Keratinocyte (primary cell): ENCODE data around the gene TOLLIP. TPM values are rescaled to one million over a fixed set of nuclear protein-coding genes. Genes with fewer than 3 reads are reported as not detected.

Source experiments
- DNase-seq: peaks from one replicate; pipeline ENCODE4 v3.0.0-alpha.2; 2011; ENCODE audit warnings: low read depth, missing footprints, low spot score
- FAIRE-seq: peaks from 2 replicates; lab custom pipeline; 2011; peaks lifted over from hg19 to GRCh38; lab: Jason Lieb, UNC
- H2AFZ ChIP-seq: 2 replicates; pipeline ENCODE4 v1.6.0; 2012; ENCODE audit warnings: low read length, control low read depth, inconsistent platforms; ENCODE audit not compliant: control insufficient read depth
- H3K27ac ChIP-seq: 2 replicates; pipeline ENCODE4 v1.5.1; 2011; ENCODE audit warnings: low read length; ENCODE audit not compliant: control insufficient read depth, insufficient read depth
- H3K27me3 ChIP-seq: 3 replicates; pipeline ENCODE4 v1.6.0; 2011; ENCODE audit warnings: low read length; ENCODE audit not compliant: control insufficient read depth, insufficient read depth; ENCODE audit errors: extremely low read depth
- H3K36me3 ChIP-seq, 2 experiments: 2 replicates in 1 of 2; 3 replicates in 1 of 2; pipeline ENCODE4 v1.5.1; 2011; ENCODE audit warnings: low read length in 2 of 2, mild to moderate bottlenecking in 1 of 2; ENCODE audit not compliant: control insufficient read depth in 2 of 2, insufficient read depth in 2 of 2; ENCODE audit errors: extremely low read depth in 1 of 2
- H3K4me1 ChIP-seq: 3 replicates; pipeline ENCODE4 v1.5.1; 2011; ENCODE audit warnings: low read length; ENCODE audit not compliant: control insufficient read depth, insufficient read depth; ENCODE audit errors: extremely low read depth
- H3K4me2 ChIP-seq: 3 replicates; pipeline ENCODE4 v1.6.0; 2011; ENCODE audit warnings: low read depth, low read length; ENCODE audit not compliant: control insufficient read depth, insufficient read depth; ENCODE audit errors: extremely low read depth
- H3K4me3 ChIP-seq, 3 experiments: fragments of 200-600 bp in 1 of 3; sonication (generic) in 1 of 3; 2 replicates in 2 of 3; 3 replicates in 1 of 3; pipeline ENCODE4 v1.5.1; 2011 to 2016; ENCODE audit warnings: low read length in 3 of 3, mild to moderate bottlenecking in 3 of 3, control low read depth in 2 of 3, inconsistent platforms in 1 of 3, low read depth in 1 of 3, mixed read lengths in 1 of 3, mixed run types in 1 of 3, moderate library complexity in 1 of 3; ENCODE audit not compliant: control insufficient read depth in 2 of 3, insufficient read depth in 2 of 3; ENCODE audit errors: extremely low read depth in 1 of 3
- H3K79me2 ChIP-seq: 2 replicates; pipeline ENCODE4 v1.6.0; 2012; ENCODE audit warnings: low read length; ENCODE audit not compliant: control insufficient read depth, insufficient read depth
- H3K9ac ChIP-seq: 3 replicates; pipeline ENCODE4 v1.6.0; 2011; ENCODE audit warnings: low read length; ENCODE audit not compliant: control insufficient read depth, insufficient read depth; ENCODE audit errors: extremely low read depth
- H3K9me1 ChIP-seq: 3 replicates; pipeline ENCODE4 v1.6.0; 2011; ENCODE audit warnings: low read length; ENCODE audit not compliant: control insufficient read depth, insufficient read depth; ENCODE audit errors: extremely low read depth
- H3K9me3 ChIP-seq: 2 replicates; pipeline ENCODE4 v1.5.1; 2012; ENCODE audit warnings: low read depth, low read length; ENCODE audit not compliant: control insufficient read depth
- H4K20me1 ChIP-seq: 3 replicates; pipeline ENCODE4 v1.6.0; 2011; ENCODE audit warnings: low read length; ENCODE audit not compliant: control insufficient read depth, insufficient read depth; ENCODE audit errors: extremely low read depth
- CTCF ChIP-seq, 3 experiments: IDR thresholded peaks in 1 of 3; conservative IDR thresholded peaks in 1 of 3; optimal IDR thresholded peaks in 1 of 3; 2 replicates in 2 of 3; 3 replicates in 1 of 3; pipeline versions ENCODE3 to v1.5.1; 2011; ENCODE audit warnings: low read length in 3 of 3, mild to moderate bottlenecking in 3 of 3, moderate library complexity in 2 of 3, control low read depth in 1 of 3, inconsistent platforms in 1 of 3; ENCODE audit not compliant: insufficient read depth in 2 of 3; ENCODE audit errors: extremely low read depth in 1 of 3
- EZH2 ChIP-seq: IDR thresholded peaks from one replicate; pipeline ENCODE4 v1.6.1; 2012; ENCODE audit warnings: inconsistent platforms, mild to moderate bottlenecking, low read length, moderate library complexity
- dilution Hi-C: fragments of 300-500 bp; cut with MboI; formaldehyde crosslinking; loops from one replicate; pipeline ENCODE4 v1.7.0; 2020; ENCODE audit warnings: low sequenced_read_pairs; ENCODE audit not compliant: extremely low pct_ligation_motif_present
- polyA plus RNA-seq, 5 experiments: library from polyadenylated mRNA; depleted of rRNA in 3 of 5; stranded (reverse) in 3 of 5; stranded (forward) in 1 of 5; unstranded in 1 of 5; fragments of >200 nt; gene quantifications; 1 replicate in 1 of 5; 2 replicates in 3 of 5; 3 replicates in 1 of 5; pipeline versions ENCODE4 v1.2.1 to v1.2.3, GENCODE V29; 2011 to 2012; ENCODE audit warnings: missing spikeins in 2 of 5, low read depth in 1 of 5, low replicate concordance in 1 of 5

The TOLLIP gene
- polyA plus RNA-seq, 1 donor (not counting 4 experiments of a cell fraction or from before 2014, with no cell fraction given) = 40.2 TPM

DNA sequence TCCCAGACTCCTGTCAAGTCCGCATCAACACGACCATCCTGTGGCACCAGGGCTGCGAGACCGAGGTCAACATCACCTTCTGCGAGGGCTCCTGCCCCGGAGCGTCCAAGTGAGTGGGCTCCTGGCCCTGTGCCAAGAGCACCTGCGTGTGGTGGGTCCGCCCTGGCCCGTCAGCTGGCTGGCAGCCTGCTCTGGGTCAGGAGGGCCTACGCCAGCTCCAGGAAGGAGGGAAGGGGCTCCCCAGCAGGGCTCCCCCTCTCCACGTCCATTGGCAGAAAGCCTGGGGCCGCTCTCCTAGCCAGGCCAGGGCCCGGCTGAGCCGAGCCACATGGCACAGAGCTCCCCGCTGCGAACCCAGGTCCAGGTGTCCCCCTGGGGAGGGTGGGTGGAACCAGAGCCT lies 48.8 kb downstream of the TOLLIP start:
- dilution Hi-C loops = no loop called here
- H2AFZ ChIP-seq = no peak overlapping the region
- H4K20me1 ChIP-seq = no peaks in the 10 kb centered on the region
- H3K79me2 ChIP-seq = no peaks in the 10 kb centered on the region
- DNase-seq = no peak
- TF ChIP-seq EZH2 (no peak), CTCF (optimal IDR thresholded peaks at IDR 0.05 in 1 of 3, IDR thresholded peaks at IDR 0.05 in 1 of 3, conservative IDR thresholded peaks at IDR 0.05 in 1 of 3; ENCODE audit: extremely low read depth in 1 of 3, insufficient read depth in 2 of 3, low read length in 3 of 3) (no peak)
- no peaks in the 10 kb centered on the region for H3K36me3 ChIP-seq
- no peaks in the 10 kb centered on the region for H3K9me3 ChIP-seq
- H3K27ac ChIP-seq = no peak overlapping the region
- FAIRE-seq = no peak
- no peak overlapping the region for H3K9ac ChIP-seq
- H3K4me3 ChIP-seq = no peak overlapping the region
- H3K4me2 ChIP-seq = no peak overlapping the region
- H3K9me1 ChIP-seq = no peaks in the 10 kb centered on the region
- peaks cover 6% of the 10 kb centered on the region for H3K4me1 ChIP-seq
- no peaks in the 10 kb centered on the region for H3K27me3 ChIP-seq

GRCh38 chr11:1260023-1260501 lies 49.4 kb downstream of the TOLLIP start:
- dilution Hi-C loops = no loop called here
- FAIRE-seq (no peak), DNase-seq (no peak)
- Histone ChIP-seq H4K20me1 (no peaks in the 10 kb centered on the region), H3K4me3 (no peak overlapping the region), H2AFZ (no peak overlapping the region), H3K4me2 (no peak overlapping the region), H3K79me2 (no peaks in the 10 kb centered on the region), H3K9me3 (no peaks in the 10 kb centered on the region), H3K27me3 (no peaks in the 10 kb centered on the region), H3K27ac (no peak overlapping the region), H3K4me1 (peaks cover 6% of the 10 kb centered on the region), H3K9ac (no peak overlapping the region), H3K36me3 (no peaks in the 10 kb centered on the region), H3K9me1 (no peaks in the 10 kb centered on the region)
- TF ChIP-seq CTCF (optimal IDR thresholded peaks at IDR 0.05 in 1 of 3, IDR thresholded peaks at IDR 0.05 in 1 of 3, conservative IDR thresholded peaks at IDR 0.05 in 1 of 3; ENCODE audit: extremely low read depth in 1 of 3, insufficient read depth in 2 of 3, low read length in 3 of 3) (no peak), EZH2 (no peak)
